Erythroblast (primary cell): ENCODE measurements around the gene CDHR5.

Experiments
- GATA1 ChIP-seq: IDR thresholded peaks from 2 replicates; pipeline ENCODE4 v1.6.1; 2011; ENCODE audit warnings: low read depth, mild to moderate bottlenecking, control low read depth, low read length, moderate library complexity
- POLR2A ChIP-seq: IDR thresholded peaks from 2 replicates; pipeline ENCODE4 v1.6.1; 2011; ENCODE audit warnings: mild to moderate bottlenecking, low read length

DNA sequence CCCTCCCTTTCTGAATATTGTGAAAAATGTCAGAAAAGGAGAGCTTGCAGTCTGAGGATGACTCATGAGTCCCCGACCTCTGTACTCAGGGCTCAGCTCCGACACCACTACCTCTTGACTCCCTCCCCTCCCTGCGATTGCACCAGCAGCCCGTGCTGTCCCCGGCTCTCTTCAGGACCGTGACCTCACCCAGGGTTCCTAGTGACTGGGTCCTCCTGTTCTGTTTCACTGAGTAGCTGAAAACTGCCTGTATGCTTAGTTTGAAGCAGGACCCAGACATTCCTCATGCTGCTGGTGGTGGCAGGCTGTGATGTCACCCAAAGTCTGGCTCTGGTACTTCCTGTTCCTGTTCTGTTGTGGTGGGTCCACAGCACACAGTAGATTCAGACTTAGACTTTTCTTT is 36.8 kb downstream of the CDHR5 start:
- TF ChIP-seq POLR2A = no peak
- TF ChIP-seq GATA1 = no peak
